Measurements from ENCODE around the gene KIF16B.

KIF16B gene

GRCh38 chr20:16423311-16424212 lies 149.7 kb downstream of the KIF16B start:
- Histone ChIP-seq H3K27me3 (no peaks in the 10 kb centered on the region), H3K9me3 (no peaks in the 10 kb centered on the region), H3K27ac (no peak overlapping the region), H3K4me3 (ENCODE audit: low read depth in 1 of 2, low read length in 1 of 2) (no peak overlapping the region), H3K4me1 (ENCODE audit: control insufficient read depth in 1 of 2, insufficient read depth in 1 of 2, low read depth in 1 of 2, low read length in 1 of 2) (no peaks in the 10 kb centered on the region), H3K36me3 (peaks cover 5% of the 10 kb centered on the region)
- TF ChIP-seq CTCF (IDR thresholded peaks at IDR 0.05): no peak

GRCh38 chr20:16419138-16419715 lies 154.0 kb downstream of the KIF16B start:
- H3K4me1 ChIP-seq (ENCODE audit: control insufficient read depth in 1 of 2, insufficient read depth in 1 of 2, low read depth in 1 of 2, low read length in 1 of 2): no peaks in the 10 kb centered on the region
- no peak for TF ChIP-seq CTCF (IDR thresholded peaks at IDR 0.05)
- H3K27ac ChIP-seq: no peak overlapping the region
- no peaks in the 10 kb centered on the region for H3K36me3 ChIP-seq
- H3K4me3 ChIP-seq (ENCODE audit: low read depth in 1 of 2, low read length in 1 of 2): no peak overlapping the region
- no peaks in the 10 kb centered on the region for H3K9me3 ChIP-seq
- no peaks in the 10 kb centered on the region for H3K27me3 ChIP-seq

- TF ChIP-seq CTCF (IDR thresholded peaks at IDR 0.05): no peak
- no peak overlapping the region for H3K27ac ChIP-seq
- no peaks in the 10 kb centered on the region for H3K27me3 ChIP-seq
- H3K9me3 ChIP-seq: no peaks in the 10 kb centered on the region
- H3K4me1 ChIP-seq (ENCODE audit: control insufficient read depth in 1 of 2, insufficient read depth in 1 of 2, low read depth in 1 of 2, low read length in 1 of 2): no peaks in the 10 kb centered on the region
- no peak overlapping the region for H3K4me3 ChIP-seq (ENCODE audit: low read depth in 1 of 2, low read length in 1 of 2)
- no peaks in the 10 kb centered on the region for H3K36me3 ChIP-seq
These were observed 154.6 kb downstream of the KIF16B start for GRCh38 chr20:16418616-16419015.

GRCh38 chr20:16417001-16417400 lies 156.2 kb downstream of the KIF16B start:
- H3K4me1 ChIP-seq (ENCODE audit: control insufficient read depth in 1 of 2, insufficient read depth in 1 of 2, low read depth in 1 of 2, low read length in 1 of 2): no peaks in the 10 kb centered on the region
- H3K27ac ChIP-seq: no peak overlapping the region
- no peaks in the 10 kb centered on the region for H3K27me3 ChIP-seq
- H3K9me3 ChIP-seq: no peaks in the 10 kb centered on the region
- no peaks in the 10 kb centered on the region for H3K36me3 ChIP-seq
- H3K4me3 ChIP-seq (ENCODE audit: low read depth in 1 of 2, low read length in 1 of 2): no peak overlapping the region
- TF ChIP-seq CTCF (IDR thresholded peaks at IDR 0.05): no peak

GRCh38 chr20:16415071-16416053 lies 157.9 kb downstream of the KIF16B start:
- Histone ChIP-seq H3K36me3 (no peaks in the 10 kb centered on the region), H3K27me3 (no peaks in the 10 kb centered on the region), H3K27ac (no peak overlapping the region), H3K4me1 (ENCODE audit: control insufficient read depth in 1 of 2, insufficient read depth in 1 of 2, low read depth in 1 of 2, low read length in 1 of 2) (no peaks in the 10 kb centered on the region), H3K9me3 (no peaks in the 10 kb centered on the region), H3K4me3 (ENCODE audit: low read depth in 1 of 2, low read length in 1 of 2) (no peak overlapping the region)
- no peak for TF ChIP-seq CTCF (IDR thresholded peaks at IDR 0.05)

Measured in neutrophil (primary cell).